T-helper 2 cell treated with Interferon-gamma antibody and Interleukin-4, amounts not matched to agents 5 μg/mL and 100 μg/mL, for 36 hours (primary cell): ENCODE data around the gene TUBB2B.
"Not testable (repeated sequence)": the region's sequence is repeated elsewhere in the genome, so short reads cannot be mapped to it uniquely, and the experiment has no call there.

Experiments used
- DNase-seq: peaks from one replicate; pipeline ENCODE4 v3.0.0; 2021; ENCODE audit warnings: low spot score
- H3K27ac Mint-ChIP-seq: one replicate; pipeline ENCODE4 v1.8.0; 2021; ENCODE audit warnings: mild to moderate bottlenecking, mixed read lengths
- H3K27me3 Mint-ChIP-seq: one replicate; pipeline ENCODE4 v1.8.0; 2021; ENCODE audit warnings: low read depth, mixed read lengths
- H3K36me3 Mint-ChIP-seq: one replicate; pipeline ENCODE4 v1.8.0; 2021; ENCODE audit warnings: low read depth, mixed read lengths
- H3K4me1 Mint-ChIP-seq: one replicate; pipeline ENCODE4 v1.8.0; 2021; ENCODE audit warnings: low read depth, mixed read lengths
- H3K4me3 Mint-ChIP-seq: one replicate; pipeline ENCODE4 v1.8.0; 2022; ENCODE audit warnings: mild to moderate bottlenecking, moderate library complexity, mixed read lengths
- H3K9me3 Mint-ChIP-seq: one replicate; pipeline ENCODE4 v1.8.0; 2021; ENCODE audit warnings: mixed read lengths

TUBB2B gene

DNA sequence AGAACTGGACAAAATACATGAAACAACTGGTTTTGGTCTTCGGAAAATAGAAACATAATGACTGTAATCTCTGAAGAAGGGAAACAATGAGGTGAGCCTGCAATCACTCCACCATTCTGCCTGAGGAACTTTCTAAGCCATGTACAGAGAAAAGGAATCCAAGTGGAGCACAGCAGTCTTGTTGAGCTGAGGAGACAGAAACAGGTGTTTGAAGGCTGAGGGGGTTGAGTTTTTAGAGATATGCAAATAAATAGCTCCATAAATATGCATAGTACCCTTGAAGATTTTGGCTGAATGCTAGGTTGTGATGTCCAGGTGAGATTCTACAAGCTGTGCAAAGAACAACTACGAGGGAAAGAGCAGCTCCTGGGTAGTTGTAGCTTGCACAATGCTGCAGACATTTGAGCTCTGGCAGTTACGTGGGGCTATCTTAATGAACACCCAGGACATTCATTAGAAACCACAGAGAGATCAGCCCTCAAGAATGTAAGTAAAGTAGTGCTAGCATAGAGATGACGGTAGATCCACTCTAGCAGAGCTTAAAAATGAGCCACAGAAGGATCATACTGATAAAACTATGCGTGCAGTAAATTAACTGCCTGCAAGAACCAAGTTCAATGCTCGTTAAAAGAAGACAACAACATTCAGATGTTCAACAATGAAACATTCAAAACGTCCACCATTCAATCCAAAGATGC lies 24.3 kb downstream of the TUBB2B start:
- DNase-seq: no peak
- Mint-ChIP-seq H3K36me3 (no peaks in the 10 kb centered on the region), H3K4me3 (no peak overlapping the region), H3K27ac (no peak overlapping the region), H3K4me1 (no peaks in the 10 kb centered on the region), H3K9me3 (no peaks in the 10 kb centered on the region), H3K27me3 (peaks cover 21% of the 10 kb centered on the region)

- Mint-ChIP-seq H3K9me3 (no peaks in the 10 kb centered on the region), H3K27ac (no peak overlapping the region), H3K4me3 (no peak overlapping the region), H3K4me1 (no peaks in the 10 kb centered on the region), H3K36me3 (no peaks in the 10 kb centered on the region), H3K27me3 (peaks cover 21% of the 10 kb centered on the region)
- no peak for DNase-seq
Measured at GRCh38 chr6:3201388-3201787, 26.1 kb downstream of the TUBB2B start.

GRCh38 chr6:3200682-3201081 lies 26.8 kb downstream of the TUBB2B start:
- Mint-ChIP-seq H3K4me1 (no peaks in the 10 kb centered on the region), H3K36me3 (no peaks in the 10 kb centered on the region), H3K4me3 (no peak overlapping the region), H3K27me3 (peaks cover 21% of the 10 kb centered on the region), H3K9me3 (no peaks in the 10 kb centered on the region), H3K27ac (no peak overlapping the region)
- no peak for DNase-seq

- H3K27ac Mint-ChIP-seq: no peak overlapping the region
- no peaks in the 10 kb centered on the region for H3K36me3 Mint-ChIP-seq
- H3K9me3 Mint-ChIP-seq: no peaks in the 10 kb centered on the region
Measured at GRCh38 chr6:3199382-3199781, 28.1 kb downstream of the TUBB2B start.

GRCh38 chr6:3197734-3198133 lies 29.7 kb downstream of the TUBB2B start:
- not testable (repeated sequence) for H3K4me3 Mint-ChIP-seq, H3K4me1 Mint-ChIP-seq, H3K27ac Mint-ChIP-seq, H3K36me3 Mint-ChIP-seq, H3K9me3 Mint-ChIP-seq, DNase-seq
- peaks cover 10% of the 10 kb centered on the region for H3K27me3 Mint-ChIP-seq

More at GRCh38 chr6:3199382-3199781, 28.1 kb downstream of the TUBB2B start:
- H3K4me3 Mint-ChIP-seq: no peak overlapping the region
- no peaks in the 10 kb centered on the region for H3K4me1 Mint-ChIP-seq
- H3K27me3 Mint-ChIP-seq: peaks cover 21% of the 10 kb centered on the region
- no peak for DNase-seq

DNA sequence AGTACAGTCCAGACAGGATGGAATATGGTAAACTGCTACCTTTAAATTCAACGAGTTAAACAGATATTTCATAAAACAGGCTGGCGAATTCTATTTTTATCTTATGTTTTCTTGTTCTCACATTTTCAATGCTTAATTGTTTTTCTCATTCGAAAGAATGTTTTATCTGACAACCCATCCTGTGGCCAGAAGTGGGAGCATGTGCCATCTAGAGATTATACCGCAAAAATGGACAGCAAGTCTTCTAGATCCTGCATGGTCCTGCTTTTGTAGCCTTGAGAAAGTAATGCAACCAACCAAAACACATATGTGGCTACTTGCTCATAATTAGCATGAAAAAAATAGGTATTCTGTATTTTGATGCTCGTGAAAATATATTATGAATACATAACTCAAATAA lies 30.7 kb downstream of the TUBB2B start:
- no peaks in the 10 kb centered on the region for H3K4me1 Mint-ChIP-seq
- DNase-seq: no peak
- no peaks in the 10 kb centered on the region for H3K36me3 Mint-ChIP-seq
- peaks cover 9% of the 10 kb centered on the region for H3K27me3 Mint-ChIP-seq
- H3K4me3 Mint-ChIP-seq: no peak overlapping the region
- H3K27ac Mint-ChIP-seq: no peak overlapping the region
- H3K9me3 Mint-ChIP-seq: no peaks in the 10 kb centered on the region

- Mint-ChIP-seq H3K4me1 (no peaks in the 10 kb centered on the region), H3K9me3 (no peaks in the 10 kb centered on the region), H3K27me3 (peaks cover 9% of the 10 kb centered on the region), H3K4me3 (no peak overlapping the region), H3K27ac (no peak overlapping the region), H3K36me3 (no peaks in the 10 kb centered on the region)
- DNase-seq: no peak
Measured at GRCh38 chr6:3195695-3196497, 31.6 kb downstream of the TUBB2B start.

DNA sequence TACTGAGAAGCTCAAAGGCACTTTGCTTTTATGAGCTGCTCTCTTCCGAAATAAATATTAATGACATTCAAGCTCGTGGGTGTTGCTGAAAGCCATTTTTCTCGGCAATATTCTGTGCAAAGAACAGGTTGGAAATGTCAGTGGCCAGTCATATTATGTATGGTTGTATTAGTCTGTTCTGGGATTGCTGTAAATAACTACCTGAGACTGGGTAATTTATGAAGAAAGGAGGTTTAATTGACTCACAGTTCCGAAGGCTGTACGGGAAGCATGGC lies 32.1 kb downstream of the TUBB2B start:
- H3K4me3 Mint-ChIP-seq: no peak overlapping the region
- no peak overlapping the region for H3K27ac Mint-ChIP-seq
- peaks cover 6% of the 10 kb centered on the region for H3K27me3 Mint-ChIP-seq
- H3K9me3 Mint-ChIP-seq: no peaks in the 10 kb centered on the region
- DNase-seq: no peak
- H3K4me1 Mint-ChIP-seq: no peaks in the 10 kb centered on the region
- H3K36me3 Mint-ChIP-seq: no peaks in the 10 kb centered on the region

- no peaks in the 10 kb centered on the region for H3K36me3 Mint-ChIP-seq
Measured at GRCh38 chr6:3194535-3195419, 32.7 kb downstream of the TUBB2B start.

GRCh38 chr6:3193102-3193849 lies 34.2 kb downstream of the TUBB2B start:
- H3K27me3 Mint-ChIP-seq: peaks cover 5% of the 10 kb centered on the region
- H3K36me3 Mint-ChIP-seq: no peaks in the 10 kb centered on the region
- H3K4me1 Mint-ChIP-seq: no peaks in the 10 kb centered on the region
- no peak for DNase-seq
- no peaks in the 10 kb centered on the region for H3K9me3 Mint-ChIP-seq
- no peak overlapping the region for H3K27ac Mint-ChIP-seq
- no peak overlapping the region for H3K4me3 Mint-ChIP-seq

More at GRCh38 chr6:3194535-3195419, 32.7 kb downstream of the TUBB2B start:
- no peak overlapping the region for H3K4me3 Mint-ChIP-seq
- no peak for DNase-seq
- H3K9me3 Mint-ChIP-seq: no peaks in the 10 kb centered on the region
- H3K4me1 Mint-ChIP-seq: no peaks in the 10 kb centered on the region
- peaks cover 4% of the 10 kb centered on the region for H3K27me3 Mint-ChIP-seq
- no peak overlapping the region for H3K27ac Mint-ChIP-seq

- Mint-ChIP-seq H3K4me3 (no peak overlapping the region), H3K27ac (no peak overlapping the region), H3K4me1 (no peaks in the 10 kb centered on the region), H3K36me3 (no peaks in the 10 kb centered on the region), H3K27me3 (peaks cover 6% of the 10 kb centered on the region), H3K9me3 (no peaks in the 10 kb centered on the region)
- DNase-seq: no peak
Measured at GRCh38 chr6:3190779-3191178, 36.7 kb downstream of the TUBB2B start.

DNA sequence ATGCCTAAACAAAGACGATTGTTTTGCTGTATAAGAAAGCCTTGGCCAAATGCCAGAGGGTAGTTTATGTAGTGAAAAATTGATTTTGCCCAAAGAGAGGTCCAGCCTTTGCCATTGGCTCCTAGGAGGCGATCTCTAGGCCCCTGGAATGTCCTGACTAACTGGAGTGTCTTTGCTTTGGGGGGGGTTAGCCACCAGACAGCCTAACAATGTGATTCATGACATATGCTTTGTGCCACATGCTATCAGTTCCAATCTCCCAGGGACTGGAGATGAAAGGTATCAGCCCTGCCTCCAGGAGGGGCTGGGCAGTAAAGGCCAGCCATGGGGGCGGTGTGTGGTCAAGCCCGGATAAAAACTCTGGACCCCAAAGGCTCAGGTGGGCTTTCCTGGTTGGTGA lies 37.4 kb downstream of the TUBB2B start:
- Mint-ChIP-seq H3K4me1 (no peaks in the 10 kb centered on the region), H3K9me3 (no peaks in the 10 kb centered on the region), H3K4me3 (no peak overlapping the region), H3K36me3 (no peaks in the 10 kb centered on the region), H3K27ac (no peak overlapping the region), H3K27me3 (peaks cover 12% of the 10 kb centered on the region)
- no peak for DNase-seq

- peaks cover 17% of the 10 kb centered on the region for H3K27me3 Mint-ChIP-seq
Measured at GRCh38 chr6:3189192-3189591, 38.3 kb downstream of the TUBB2B start.

More at GRCh38 chr6:3189192-3189591, 38.3 kb downstream of the TUBB2B start:
- H3K36me3 Mint-ChIP-seq, H3K9me3 Mint-ChIP-seq, DNase-seq, H3K4me1 Mint-ChIP-seq, H3K4me3 Mint-ChIP-seq, H3K27ac Mint-ChIP-seq: not testable (repeated sequence)
